Measurements from ENCODE around the gene CDC23.
"Not testable (repeated sequence)": the region's sequence is repeated elsewhere in the genome, so short reads cannot be mapped to it uniquely, and the experiment has no call there.

The CDC23 gene

GRCh38 chr5:138216799-138217198 lies 3.7 kb upstream of the CDC23 start:
- no peak for DNase-seq (ENCODE audit: low read depth in 2 of 2, low spot score in 1 of 2)

DNA sequence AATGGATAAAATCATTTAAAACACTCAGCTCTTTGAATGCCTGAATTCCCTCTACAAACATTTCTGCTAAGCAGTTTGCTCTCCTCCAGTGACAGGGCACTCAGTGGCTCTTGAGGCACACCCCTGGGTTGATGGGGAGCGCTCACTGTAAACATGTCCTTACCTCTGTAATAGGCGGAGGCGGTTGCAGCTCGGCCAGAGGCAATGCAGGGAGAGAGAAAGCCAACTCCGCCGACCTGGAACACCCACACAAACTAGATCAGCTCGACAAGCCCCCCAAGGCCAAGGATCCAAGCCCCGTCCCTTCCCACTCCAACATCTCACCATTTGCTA lies 329 bp downstream of the CDC23 start:
- DNase-seq (ENCODE audit: low read depth in 2 of 2, low spot score in 1 of 2): no peak

DNA sequence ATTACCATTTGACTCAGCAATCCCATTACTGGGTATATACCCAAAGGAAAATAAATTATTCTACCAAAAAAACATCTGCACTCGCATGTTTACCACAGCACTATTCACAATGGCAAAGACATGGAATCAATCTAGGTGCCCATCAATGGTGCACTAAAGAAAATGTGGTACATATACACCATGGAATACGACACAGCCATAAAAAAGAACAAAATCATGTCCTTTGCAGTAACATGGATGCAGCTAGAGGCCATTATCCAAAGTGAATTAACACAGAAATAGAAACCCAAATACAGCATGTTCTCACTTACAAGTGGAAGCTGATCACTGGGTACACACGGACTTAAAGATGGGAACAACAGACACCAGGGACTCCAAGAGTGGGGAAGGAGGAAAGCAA lies 2.1 kb downstream of the CDC23 start:
- DNase-seq (ENCODE audit: low read depth in 2 of 2, low spot score in 1 of 2): no peak

GRCh38 chr5:138193859-138194258 lies 19.3 kb downstream of the CDC23 start:
- not testable (repeated sequence) for DNase-seq (ENCODE audit: low read depth in 2 of 2, low spot score in 1 of 2)

GRCh38 chr5:138192826-138193225 lies 20.3 kb downstream of the CDC23 start:
- DNase-seq (ENCODE audit: low read depth in 2 of 2, low spot score in 1 of 2): no peak

DNA sequence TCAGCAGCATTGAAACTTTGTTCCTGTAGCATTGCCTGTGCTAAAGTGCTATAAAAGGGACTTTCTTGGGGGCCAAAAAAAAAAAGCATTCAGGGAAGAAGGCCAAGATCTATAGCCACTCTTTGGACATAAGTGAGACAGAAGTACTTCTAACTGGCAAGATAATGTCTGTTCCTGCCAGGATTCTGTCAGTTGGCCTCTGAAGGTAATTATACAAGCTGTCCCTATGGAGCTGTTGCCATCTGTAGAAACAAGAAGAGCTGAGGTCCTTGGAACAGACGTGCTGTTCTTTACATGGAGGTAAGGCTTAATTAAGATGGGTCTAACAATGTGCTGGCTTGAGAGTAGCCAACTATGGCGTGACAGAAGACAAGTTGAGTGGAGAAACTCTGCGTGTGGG lies 24.5 kb downstream of the CDC23 start:
- no peak for DNase-seq (ENCODE audit: low read depth in 2 of 2, low spot score in 1 of 2)

GRCh38 chr5:138186002-138186447 lies 27.1 kb downstream of the CDC23 start:
- DNase-seq (ENCODE audit: low read depth in 2 of 2, low spot score in 1 of 2): no peak

DNA sequence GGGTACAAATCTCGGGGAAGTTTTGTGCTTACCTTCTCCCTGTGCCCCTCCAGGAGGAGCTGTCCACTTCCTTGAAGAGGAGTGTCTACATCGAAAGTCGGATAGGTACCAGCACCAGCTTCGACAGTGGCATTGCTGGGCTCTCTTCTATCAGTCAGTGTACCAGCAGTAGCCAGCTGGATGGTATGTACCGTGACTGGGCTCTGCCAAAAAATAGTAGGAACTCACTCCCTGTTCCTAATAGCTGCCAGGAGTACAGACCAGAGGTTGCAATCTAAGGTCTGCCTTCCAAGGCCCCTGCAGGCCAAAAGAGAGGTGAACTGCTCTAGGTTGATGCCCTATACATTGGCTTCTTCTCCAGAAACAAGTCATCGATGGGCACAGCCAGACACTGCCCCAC lies 30.3 kb downstream of the CDC23 start:
- DNase-seq (ENCODE audit: low read depth in 2 of 2, low spot score in 1 of 2): no peak

GRCh38 chr5:138180841-138181240 lies 32.3 kb downstream of the CDC23 start:
- DNase-seq (ENCODE audit: low read depth in 2 of 2, low spot score in 1 of 2): no peak

DNA sequence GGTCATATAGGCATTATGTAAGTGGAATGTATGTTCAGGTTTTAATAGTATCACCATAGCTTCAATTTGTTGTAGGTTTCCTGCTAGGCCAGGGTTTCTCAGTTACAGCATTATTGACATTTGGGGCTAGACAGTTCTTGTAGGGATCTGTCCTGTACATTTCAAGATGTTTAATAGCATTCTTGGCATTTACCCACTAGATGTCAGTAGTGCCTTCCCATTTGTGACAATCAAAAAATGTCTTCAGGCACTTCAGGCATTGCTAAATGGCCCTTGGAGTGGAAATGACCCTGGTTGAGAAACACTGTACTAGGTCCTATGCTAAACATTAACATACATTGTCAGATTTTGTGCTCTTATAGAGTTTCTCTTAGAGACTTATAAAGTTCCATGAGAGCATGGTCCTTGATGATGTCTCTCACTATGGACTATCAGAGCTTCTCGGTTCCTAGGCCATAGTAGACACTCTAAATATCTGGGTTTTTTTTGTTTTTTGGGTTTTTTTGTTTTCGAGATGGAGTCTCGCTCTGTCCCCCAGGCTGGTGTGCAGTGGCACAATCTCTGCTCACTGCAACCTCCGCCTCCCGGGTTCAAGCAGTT lies 32.8 kb downstream of the CDC23 start:
- no peak for DNase-seq (ENCODE audit: low read depth in 2 of 2, low spot score in 1 of 2)

GRCh38 chr5:138179277-138179857 lies 33.8 kb downstream of the CDC23 start:
- DNase-seq (ENCODE audit: low read depth in 2 of 2, low spot score in 1 of 2): no peak

- peak; percentile 62 to 80 for DNase-seq (ENCODE audit: low read depth in 2 of 2, low spot score in 1 of 2)
Observed at GRCh38 chr5:138178516-138179276, 34.4 kb downstream of the CDC23 start, which contains the start of the genes BRD8 and KIF20A. BRD8 (minus strand) TSS chr5:138178630; CDS start chr5:138178614, 16 bp downstream. KIF20A (plus strand) TSS chr5:138179112; CDS start chr5:138179681, 569 bp downstream.

- peak in 1 of 2 donors; percentile 0 for DNase-seq (ENCODE audit: low read depth in 2 of 2, low spot score in 1 of 2)
Observed at GRCh38 chr5:138177941-138178515, 35.1 kb downstream of the CDC23 start.

DNA sequence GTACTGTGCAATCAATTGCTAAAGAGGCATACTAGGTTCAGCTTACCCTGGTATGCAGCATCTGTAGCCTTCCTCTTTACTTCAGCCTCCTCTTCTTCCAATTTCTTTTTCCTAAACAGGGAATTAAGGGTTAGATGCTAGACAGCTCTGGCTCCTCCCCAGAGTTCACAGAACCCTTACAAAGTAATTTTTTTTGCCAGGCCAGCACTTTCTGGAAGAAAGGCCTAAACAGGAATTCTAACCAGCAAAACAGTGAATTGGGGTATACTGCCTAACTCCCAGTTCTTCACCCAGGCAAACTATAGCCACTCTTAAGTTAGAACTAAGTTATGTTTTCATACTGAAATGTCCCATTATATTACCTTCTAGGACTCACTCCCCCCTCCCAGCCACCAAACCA lies 42.8 kb downstream of the CDC23 start:
- DNase-seq (ENCODE audit: low read depth in 2 of 2, low spot score in 1 of 2): no peak

DNA sequence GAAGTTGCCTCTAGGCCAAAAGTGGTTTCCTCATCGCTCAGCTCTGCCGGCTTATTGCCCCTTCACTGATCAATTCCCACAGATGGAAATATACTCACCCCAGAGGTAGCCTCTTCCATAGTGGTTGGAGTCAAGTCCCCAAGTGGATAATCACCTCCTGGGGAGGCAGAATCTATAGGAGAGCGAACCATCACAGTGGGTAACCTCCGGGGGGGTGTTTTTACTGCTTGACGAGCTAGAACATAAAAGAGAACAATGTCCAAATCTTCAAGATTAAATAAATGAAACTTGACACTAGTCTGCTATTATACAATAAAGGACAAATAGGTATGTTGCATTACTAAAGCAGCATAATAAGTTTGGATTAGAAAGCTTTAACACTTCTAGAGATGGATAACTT lies 44.0 kb downstream of the CDC23 start:
- DNase-seq (ENCODE audit: low read depth in 2 of 2, low spot score in 1 of 2): no peak

DNA sequence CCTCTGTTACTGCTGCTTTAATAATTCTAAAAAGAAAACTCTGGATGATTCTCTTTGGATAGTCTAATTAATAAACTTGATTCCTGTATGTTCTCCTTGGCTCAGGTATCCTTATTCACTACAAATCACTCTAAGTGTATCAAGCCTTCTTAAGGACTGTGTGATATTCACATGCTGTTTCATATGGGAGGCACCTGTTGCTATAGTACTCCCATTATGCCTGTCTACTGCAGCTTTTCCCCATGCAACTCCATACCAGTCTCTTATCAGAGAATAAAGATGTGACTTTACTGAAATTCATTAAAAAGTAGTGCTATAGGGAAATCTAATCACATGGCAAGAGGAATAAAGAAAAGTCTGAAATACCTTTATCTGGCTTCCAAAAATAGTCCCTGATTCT lies 49.4 kb downstream of the CDC23 start:
- no peak for DNase-seq (ENCODE audit: low read depth in 2 of 2, low spot score in 1 of 2)

DNA sequence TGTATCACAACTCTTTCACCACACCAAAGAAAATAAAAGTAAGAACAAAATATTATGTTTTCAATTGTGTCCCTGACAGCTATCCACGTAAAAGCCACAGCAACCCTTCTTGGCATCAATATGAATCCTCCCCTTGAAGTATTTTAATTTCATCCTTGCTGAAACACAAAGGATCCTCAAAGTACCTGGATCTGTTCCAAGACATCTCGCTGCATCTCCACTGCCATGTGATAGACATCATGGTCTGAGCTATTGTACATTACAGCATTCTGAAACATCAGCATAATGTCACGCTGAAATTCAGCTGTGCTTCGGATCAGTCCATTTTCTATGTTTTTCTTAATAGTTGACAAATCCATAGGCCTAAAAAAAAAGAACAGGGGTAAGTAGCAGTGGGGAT lies 52.4 kb downstream of the CDC23 start:
- DNase-seq (ENCODE audit: low read depth in 2 of 2, low spot score in 1 of 2): no peak

GRCh38 chr5:138159666-138160065 lies 53.5 kb downstream of the CDC23 start:
- no peak for DNase-seq (ENCODE audit: low read depth in 2 of 2, low spot score in 1 of 2)

- no peak for DNase-seq (ENCODE audit: low read depth in 2 of 2, low spot score in 1 of 2)
Observed at GRCh38 chr5:138157626-138158025, 55.5 kb downstream of the CDC23 start.

- not testable (repeated sequence) for DNase-seq (ENCODE audit: low read depth in 2 of 2, low spot score in 1 of 2)
Observed at GRCh38 chr5:138155977-138156376, 57.1 kb downstream of the CDC23 start.

- no peak for DNase-seq (ENCODE audit: low read depth in 2 of 2, low spot score in 1 of 2)
Observed at GRCh38 chr5:138149530-138149929, 63.6 kb downstream of the CDC23 start.

- no peak for DNase-seq (ENCODE audit: low read depth in 2 of 2, low spot score in 1 of 2)
Observed at GRCh38 chr5:138148811-138149210, 64.3 kb downstream of the CDC23 start.
